ENCODE results near the gene GNAL. TPM values are rescaled to one million over a fixed set of nuclear protein-coding genes. Genes with fewer than 3 reads are reported as not detected.

The GNAL gene
- total RNA-seq, 2 donors from 2014 or later = 16.9 to 27.9 TPM

- no peak for DNase-seq (ENCODE audit: low spot score)
- intact Hi-C loops (cut with DNase I) = no loop called here
These were observed 103.6 kb downstream of the GNAL start for GRCh38 chr18:11792632-11793031.

- DNase-seq (ENCODE audit: low spot score) = no peak
- intact Hi-C loops (cut with DNase I) = no loop called here
These were observed 105.1 kb downstream of the GNAL start for GRCh38 chr18:11794195-11794594.

- no peak for DNase-seq (ENCODE audit: low spot score)
- intact Hi-C loops (cut with DNase I) = no loop called here
These were observed 106.9 kb downstream of the GNAL start for GRCh38 chr18:11795916-11796315.

GRCh38 chr18:11798271-11798670 is 109.2 kb downstream of the GNAL start:
- intact Hi-C loops (cut with DNase I) = no loop called here
- no peak for DNase-seq (ENCODE audit: low spot score)

- intact Hi-C loops (cut with DNase I) = no loop called here
- DNase-seq (ENCODE audit: low spot score) = no peak
These were observed 110.0 kb downstream of the GNAL start for GRCh38 chr18:11799066-11799465.

GRCh38 chr18:11800566-11801334 is 111.7 kb downstream of the GNAL start:
- no peak for DNase-seq (ENCODE audit: low spot score)
- intact Hi-C loops (cut with DNase I) = no loop called here

- no peak for DNase-seq (ENCODE audit: low spot score)
- intact Hi-C loops (cut with DNase I) = no loop called here
These were observed 112.5 kb downstream of the GNAL start for GRCh38 chr18:11801573-11801972.

GRCh38 chr18:11802158-11802557 is 113.1 kb downstream of the GNAL start:
- intact Hi-C loops (cut with DNase I) = no loop called here
- no peak for DNase-seq (ENCODE audit: low spot score)

- DNase-seq (ENCODE audit: low spot score) = no peak
- intact Hi-C loops (cut with DNase I) = no loop called here
These were observed 113.5 kb downstream of the GNAL start for GRCh38 chr18:11802586-11802985.

- no peak for DNase-seq (ENCODE audit: low spot score)
- intact Hi-C loops (cut with DNase I) = no loop called here
These were observed 118.2 kb downstream of the GNAL start for GRCh38 chr18:11807233-11807632.

GRCh38 chr18:11808001-11808855 is 119.2 kb downstream of the GNAL start:
- DNase-seq (ENCODE audit: low spot score) = no peak
- intact Hi-C loops (cut with DNase I) = no loop called here

- DNase-seq (ENCODE audit: low spot score) = no peak
- intact Hi-C loops (cut with DNase I) = no loop called here
These were observed 120.8 kb downstream of the GNAL start for GRCh38 chr18:11809895-11810294.

- no peak for DNase-seq (ENCODE audit: low spot score)
- intact Hi-C loops (cut with DNase I) = no loop called here
These were observed 121.3 kb downstream of the GNAL start for GRCh38 chr18:11810379-11810778.

- intact Hi-C loops (cut with DNase I) = no loop called here
- no peak for DNase-seq (ENCODE audit: low spot score)
These were observed 121.9 kb downstream of the GNAL start for GRCh38 chr18:11811009-11811408.

- no peak for DNase-seq (ENCODE audit: low spot score)
- intact Hi-C loops (cut with DNase I) = no loop called here
These were observed 128.2 kb downstream of the GNAL start for GRCh38 chr18:11817229-11817628.

- intact Hi-C loops (cut with DNase I) = no loop called here
- DNase-seq (ENCODE audit: low spot score) = no peak
These were observed 129.6 kb downstream of the GNAL start for GRCh38 chr18:11818486-11819203.

GRCh38 chr18:11819938-11820337 is 130.9 kb downstream of the GNAL start:
- DNase-seq (ENCODE audit: low spot score) = no peak
- intact Hi-C loops (cut with DNase I) = no loop called here

- DNase-seq (ENCODE audit: low spot score) = no peak
- intact Hi-C loops (cut with DNase I) = no loop called here
These were observed 131.6 kb downstream of the GNAL start for GRCh38 chr18:11820697-11821096.

GRCh38 chr18:11821208-11821607 is 132.1 kb downstream of the GNAL start:
- DNase-seq (ENCODE audit: low spot score) = no peak
- intact Hi-C loops (cut with DNase I) = no loop called here

- intact Hi-C loops (cut with DNase I) = no loop called here
These were observed 132.7 kb downstream of the GNAL start for GRCh38 chr18:11821643-11822237.

More at GRCh38 chr18:11821643-11822237, 132.7 kb downstream of the GNAL start:
- DNase-seq (ENCODE audit: low spot score) = no peak

All from posterior vena cava (tissue), 2 donors.